HG02970 (cell line): Measurements from ENCODE around the gene PEBP1.

Experiments
- ATAC-seq: cut with Tn5 transposase; IDR thresholded peaks from one replicate; pipeline ENCODE4 v1.9.1; 2021; ENCODE audit warnings: mild to moderate bottlenecking, moderate library complexity, moderate number of reproducible peaks; ENCODE audit not compliant: unreplicated experiment, low FRiP score

PEBP1 gene

DNA sequence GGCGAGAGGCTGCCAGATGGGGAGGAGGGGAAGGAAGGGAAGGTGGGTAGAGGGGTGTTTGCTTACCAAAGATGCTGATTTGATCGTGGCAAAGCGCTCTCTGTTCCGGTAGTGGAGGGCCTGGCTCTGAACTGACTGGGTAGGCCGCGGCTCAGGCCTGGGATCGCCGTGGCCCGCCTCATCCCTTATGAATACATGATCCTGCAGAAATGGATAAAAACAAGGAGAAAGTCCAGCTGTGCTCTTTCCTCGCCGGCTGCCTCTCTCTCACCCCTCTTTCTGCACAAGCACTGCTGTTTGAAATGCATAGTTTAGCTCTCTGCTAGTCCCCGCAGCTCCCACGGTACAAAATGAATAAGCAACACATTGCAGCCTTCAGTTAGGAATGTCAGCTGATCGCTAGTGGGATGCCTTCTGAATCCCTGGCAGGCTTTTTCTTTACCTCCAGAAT, 53.8 kb downstream of the PEBP1 start:
- ATAC-seq = no peak

GRCh38 chr12:118190266-118190665, 54.3 kb downstream of the PEBP1 start:
- no peak for ATAC-seq

DNA sequence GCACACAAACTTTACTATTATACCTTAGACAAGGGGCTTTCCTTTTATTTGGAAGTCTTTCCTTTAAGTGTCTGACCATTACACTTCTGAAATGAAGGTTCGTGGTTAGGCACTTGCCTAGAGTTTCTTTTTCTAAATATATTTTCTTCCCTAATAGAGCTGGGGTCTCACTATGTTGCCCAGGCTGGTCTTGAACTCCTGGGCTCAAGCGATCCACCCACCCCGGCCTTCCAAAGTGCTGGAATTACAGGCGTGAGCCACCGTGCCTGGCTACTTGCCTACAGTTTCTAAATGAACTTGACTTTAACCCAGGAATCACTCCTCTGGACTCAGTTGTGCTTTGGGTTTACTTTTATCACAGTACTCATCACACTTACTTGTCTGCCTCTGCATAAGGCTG, 57.6 kb downstream of the PEBP1 start:
- ATAC-seq = no peak

DNA sequence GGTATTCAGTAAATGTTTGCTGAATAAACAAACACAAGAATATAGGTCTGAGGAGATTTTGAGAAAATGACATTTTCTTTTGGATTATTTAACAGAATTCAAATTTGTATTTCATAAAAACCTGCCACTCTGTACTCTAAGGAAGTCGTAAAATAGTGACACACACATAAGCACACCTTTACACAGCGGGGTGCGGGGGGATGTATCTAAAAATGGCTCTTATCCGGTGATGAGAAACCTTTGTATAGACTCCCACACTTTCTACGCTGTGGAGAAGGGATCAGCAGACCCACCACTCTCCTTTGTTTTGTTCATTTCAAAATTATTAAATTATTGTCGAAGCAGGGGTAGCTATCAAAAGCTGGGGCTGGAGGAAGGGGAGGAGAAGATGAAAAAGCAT, 58.0 kb downstream of the PEBP1 start:
- no peak for ATAC-seq
